ENCODE results near the gene SUN2.

DNA sequence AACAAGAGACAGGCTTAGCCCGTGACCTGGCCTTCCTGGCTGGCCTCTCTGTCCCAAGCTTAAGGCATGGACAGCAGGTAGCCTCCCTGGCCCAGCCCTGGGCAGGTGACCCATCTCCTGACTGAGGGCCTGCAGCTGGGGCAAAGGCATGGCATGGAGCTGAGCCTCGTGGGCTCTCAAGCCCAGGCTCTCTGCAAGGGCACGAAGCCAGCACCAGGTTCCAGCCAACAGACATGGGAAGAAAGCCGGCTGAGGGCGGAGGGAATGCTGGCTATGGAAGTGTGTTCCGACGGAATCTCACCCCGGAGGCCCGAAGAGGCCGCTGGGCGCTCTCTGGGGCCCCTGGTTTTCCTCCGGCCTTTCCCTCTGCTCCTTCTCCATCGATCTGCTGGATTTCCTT, 25.2 kb upstream of the SUN2 start:
- TF ChIP-seq, protein P1, sequence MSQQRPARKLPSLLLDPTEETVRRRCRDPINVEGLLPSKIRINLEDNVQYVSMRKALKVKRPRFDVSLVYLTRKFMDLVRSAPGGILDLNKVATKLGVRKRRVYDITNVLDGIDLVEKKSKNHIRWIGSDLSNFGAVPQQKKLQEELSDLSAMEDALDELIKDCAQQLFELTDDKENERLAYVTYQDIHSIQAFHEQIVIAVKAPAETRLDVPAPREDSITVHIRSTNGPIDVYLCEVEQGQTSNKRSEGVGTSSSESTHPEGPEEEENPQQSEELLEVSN (IDR thresholded peaks at IDR 0.05): no peak
- TF ChIP-seq PHF8 (conservative IDR thresholded peaks at IDR 0.05; ENCODE audit: low read depth, low read length): no peak
- no peak for TF ChIP-seq GABPA (IDR thresholded peaks at IDR 0.05; ENCODE audit: borderline replicate concordance, insufficient read depth, low read length)
- TF ChIP-seq RFX5 (IDR thresholded peaks at IDR 0.05; ENCODE audit: borderline replicate concordance, low read depth, low read length): no peak
